ENCODE results near the gene MDGA2.

The MDGA2 gene

GRCh38 chr14:46840944-46841720 lies 834.3 kb downstream of the MDGA2 start:
- DNase-seq: no peak

GRCh38 chr14:46820291-46820690 lies 855.1 kb downstream of the MDGA2 start:
- no peak for DNase-seq

- DNase-seq: no peak
These were observed 856.3 kb downstream of the MDGA2 start for GRCh38 chr14:46819117-46819516.

- DNase-seq: no peak
These were observed 857.3 kb downstream of the MDGA2 start for GRCh38 chr14:46818147-46818546.

- no peak for DNase-seq
These were observed 882.3 kb downstream of the MDGA2 start for GRCh38 chr14:46793144-46793543.

All from islet precursor cell (in vitro differentiated cells).